ENCODE measurements around the gene PANK2. TPM values are rescaled to one million over a fixed set of nuclear protein-coding genes. Genes with fewer than 3 reads are reported as not detected.
"Not testable (repeated sequence)": the region's sequence is repeated elsewhere in the genome, so short reads cannot be mapped to it uniquely, and the experiment has no call there.

The PANK2 gene
- total RNA-seq, 4 donors from 2014 or later: 58.2 to 79.7 (median 64.2) TPM

- Histone ChIP-seq H3K27ac (peak overlapping the region in 1 of 4 donors; percentile 84), H3K4me3 (no peak overlapping the region), H3K27me3 (no peaks in the 10 kb centered on the region), H3K36me3 (peaks cover 0 to 20% (median 0%) of the 10 kb centered on the region in 3 donors), H3K9me3 (no peaks in the 10 kb centered on the region), H3K4me1 (peaks cover 0 to 85% (median 50%) of the 10 kb centered on the region in 4 donors)
- DNase-seq (ENCODE audit: low spot score in 2 of 2): no peak
- 67 to 68% methylated on average over 5 of the region's 5 CpGs for WGBS, 2 donors
- no peak for TF ChIP-seq POLR2A (IDR thresholded peaks at IDR 0.05)
- TF ChIP-seq CTCF (IDR thresholded peaks at IDR 0.05): no peak
- TF ChIP-seq EP300 (IDR thresholded peaks at IDR 0.05): no peak
These were observed 15.7 kb downstream of the PANK2 start for GRCh38 chr20:3904857-3905256.

GRCh38 chr20:3906744-3907721 is 17.8 kb downstream of the PANK2 start:
- DNase-seq (ENCODE audit: low spot score in 2 of 2); H3K4me3 ChIP-seq; H3K9me3 ChIP-seq; H3K27me3 ChIP-seq: not testable (repeated sequence)
- peaks cover 0 to 66% (median 29%) of the 10 kb centered on the region in 4 donors for H3K4me1 ChIP-seq
- H3K27ac ChIP-seq: peak overlapping the region in 1 of 4 donors; percentile 1
- WGBS, 2 donors: 77 to 83% methylated on average over 17 of the region's 17 CpGs
- peaks cover 0 to 40% (median 0%) of the 10 kb centered on the region in 3 donors for H3K36me3 ChIP-seq

- no peak overlapping the region for H3K4me3 ChIP-seq
- no peak overlapping the region for H3K27ac ChIP-seq
- H3K27me3 ChIP-seq: no peaks in the 10 kb centered on the region
- no peak for TF ChIP-seq POLR2A (IDR thresholded peaks at IDR 0.05)
- no peak for TF ChIP-seq EP300 (IDR thresholded peaks at IDR 0.05)
- TF ChIP-seq CTCF (IDR thresholded peaks at IDR 0.05): no peak
- H3K36me3 ChIP-seq: peaks cover 0 to 55% (median 2%) of the 10 kb centered on the region in 3 donors
- WGBS, 2 donors: 42 to 45% methylated on average over 4 of the region's 4 CpGs
- DNase-seq (ENCODE audit: low spot score in 2 of 2): no peak
- H3K9me3 ChIP-seq: no peaks in the 10 kb centered on the region
- peaks cover 0 to 51% (median 20%) of the 10 kb centered on the region in 4 donors for H3K4me1 ChIP-seq
These were observed 19.5 kb downstream of the PANK2 start for GRCh38 chr20:3908667-3909066.

GRCh38 chr20:3909952-3910366 is 20.8 kb downstream of the PANK2 start:
- peaks cover 0 to 68% (median 2%) of the 10 kb centered on the region in 3 donors for H3K36me3 ChIP-seq
- H3K27ac ChIP-seq: no peak overlapping the region
- TF ChIP-seq CTCF (IDR thresholded peaks at IDR 0.05): no peak
- TF ChIP-seq EP300 (IDR thresholded peaks at IDR 0.05): no peak
- TF ChIP-seq POLR2A (IDR thresholded peaks at IDR 0.05): no peak
- DNase-seq (ENCODE audit: low spot score in 2 of 2): no peak
- no peaks in the 10 kb centered on the region for H3K27me3 ChIP-seq
- no peak overlapping the region for H3K4me3 ChIP-seq
- peaks cover 0 to 38% (median 8%) of the 10 kb centered on the region in 4 donors for H3K4me1 ChIP-seq
- no peaks in the 10 kb centered on the region for H3K9me3 ChIP-seq

GRCh38 chr20:3910853-3911252 is 21.7 kb downstream of the PANK2 start:
- 82% methylated on average over 2 of the region's 2 CpGs for WGBS, 2 donors
- no peaks in the 10 kb centered on the region for H3K9me3 ChIP-seq
- peaks cover 0 to 74% (median 2%) of the 10 kb centered on the region in 3 donors for H3K36me3 ChIP-seq
- H3K4me3 ChIP-seq: no peak overlapping the region
- H3K27me3 ChIP-seq: no peaks in the 10 kb centered on the region
- no peak overlapping the region for H3K27ac ChIP-seq
- no peak for DNase-seq (ENCODE audit: low spot score in 2 of 2)
- no peak for TF ChIP-seq EP300 (IDR thresholded peaks at IDR 0.05)
- no peak for TF ChIP-seq POLR2A (IDR thresholded peaks at IDR 0.05)
- no peak for TF ChIP-seq CTCF (IDR thresholded peaks at IDR 0.05)
- peaks cover 0 to 36% (median 6%) of the 10 kb centered on the region in 4 donors for H3K4me1 ChIP-seq

All from tibial nerve (tissue), 4 donors.